Cardiac fibroblast (primary cell): ENCODE measurements around the gene TIMM9.
A peak's percentile ranks its signal among the peaks of the same experiment; 100 is the strongest.
"Not testable (repeated sequence)": the region's sequence is repeated elsewhere in the genome, so short reads cannot be mapped to it uniquely, and the experiment has no call there.

Experiments
- DNase-seq, 2 donors: peaks; one replicate each; pipeline versions ENCODE4 v3.0.0 to v3.0.0-alpha.2; 2010; ENCODE audit warnings: low read depth in 2 of 2
- H3K4me3 ChIP-seq, 2 donors: replicated peaks in 1 of 2; 1 replicate in 1 of 2; 2 replicates in 1 of 2; pipeline ENCODE4 v1.5.1; 2011; ENCODE audit warnings: low read depth in 2 of 2, low read length in 2 of 2, mild to moderate bottlenecking in 2 of 2, moderate library complexity in 1 of 2
- TF ChIP-seq, protein P1 (sequence below): IDR thresholded peaks from one replicate; pipeline ENCODE4 v1.5.1; 2011; ENCODE audit warnings: low read depth, mild to moderate bottlenecking, low read length, inconsistent platforms

The TIMM9 gene

DNA sequence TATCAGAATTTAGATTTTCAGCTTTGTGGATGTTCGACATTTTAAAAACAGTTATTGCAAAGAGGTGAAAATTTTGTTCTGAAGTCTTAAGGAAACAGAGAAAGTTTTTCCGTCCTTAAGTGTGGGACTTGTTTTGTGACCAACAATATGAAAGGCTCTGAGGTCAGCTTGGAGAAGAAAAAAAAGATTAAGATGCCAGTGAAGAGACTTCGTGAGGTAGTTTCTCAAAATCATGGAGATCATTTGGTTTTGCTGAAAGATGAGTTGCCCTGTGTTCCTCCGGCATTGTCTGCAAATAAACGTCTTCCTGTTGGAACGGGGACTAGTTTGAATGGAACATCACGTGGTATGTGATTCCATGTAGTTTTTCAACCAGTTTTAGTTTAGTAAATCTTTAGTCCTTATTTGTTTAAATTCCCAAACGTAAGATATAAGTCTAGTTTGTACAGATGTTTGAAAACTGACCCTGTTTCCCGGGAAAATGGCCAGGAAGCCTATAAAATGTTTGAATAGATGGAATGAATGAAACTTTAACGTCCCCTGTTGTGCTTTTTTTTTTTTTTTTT is 870 bp upstream of the TIMM9 start:
- DNase-seq, result peak; percentile 60 to 71

DNA sequence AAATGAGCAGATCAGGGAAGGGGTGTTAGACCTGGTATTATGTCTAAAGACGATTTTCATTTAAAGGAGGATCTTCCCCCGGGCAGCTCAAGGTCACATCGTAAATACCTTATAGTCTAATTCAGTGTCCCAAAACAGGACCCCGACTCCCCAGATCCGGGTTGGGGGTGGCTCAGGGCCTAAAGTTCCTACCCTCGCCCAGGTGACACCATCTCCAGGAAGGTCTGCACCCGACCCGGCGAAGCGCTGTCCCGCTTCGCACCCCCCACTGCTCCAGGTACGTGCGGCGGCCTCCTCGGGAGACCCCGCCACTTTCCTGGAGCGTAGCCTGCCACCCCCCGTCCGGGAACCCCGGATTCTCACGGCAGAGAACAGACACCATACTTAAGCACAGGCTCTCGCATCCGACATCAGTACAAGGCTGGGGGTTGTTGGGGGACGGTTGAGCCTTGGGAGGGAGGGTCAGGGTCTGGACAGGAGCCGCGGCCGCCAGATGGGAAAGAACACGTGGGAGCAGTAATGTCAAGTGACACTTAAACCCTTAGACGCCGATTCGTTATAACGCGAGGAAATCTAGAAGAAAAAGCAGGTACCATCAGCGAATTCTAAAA is 556 bp downstream of the TIMM9 start:
- H3K4me3 ChIP-seq, result peak overlapping the region; percentile 70 to 86

More for the DNA sequence above, 870 bp upstream of the TIMM9 start:
- H3K4me3 ChIP-seq, result peak overlapping the region; percentile 70 to 86
- TF ChIP-seq, protein P1, sequence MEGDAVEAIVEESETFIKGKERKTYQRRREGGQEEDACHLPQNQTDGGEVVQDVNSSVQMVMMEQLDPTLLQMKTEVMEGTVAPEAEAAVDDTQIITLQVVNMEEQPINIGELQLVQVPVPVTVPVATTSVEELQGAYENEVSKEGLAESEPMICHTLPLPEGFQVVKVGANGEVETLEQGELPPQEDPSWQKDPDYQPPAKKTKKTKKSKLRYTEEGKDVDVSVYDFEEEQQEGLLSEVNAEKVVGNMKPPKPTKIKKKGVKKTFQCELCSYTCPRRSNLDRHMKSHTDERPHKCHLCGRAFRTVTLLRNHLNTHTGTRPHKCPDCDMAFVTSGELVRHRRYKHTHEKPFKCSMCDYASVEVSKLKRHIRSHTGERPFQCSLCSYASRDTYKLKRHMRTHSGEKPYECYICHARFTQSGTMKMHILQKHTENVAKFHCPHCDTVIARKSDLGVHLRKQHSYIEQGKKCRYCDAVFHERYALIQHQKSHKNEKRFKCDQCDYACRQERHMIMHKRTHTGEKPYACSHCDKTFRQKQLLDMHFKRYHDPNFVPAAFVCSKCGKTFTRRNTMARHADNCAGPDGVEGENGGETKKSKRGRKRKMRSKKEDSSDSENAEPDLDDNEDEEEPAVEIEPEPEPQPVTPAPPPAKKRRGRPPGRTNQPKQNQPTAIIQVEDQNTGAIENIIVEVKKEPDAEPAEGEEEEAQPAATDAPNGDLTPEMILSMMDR, result no peak

DNA sequence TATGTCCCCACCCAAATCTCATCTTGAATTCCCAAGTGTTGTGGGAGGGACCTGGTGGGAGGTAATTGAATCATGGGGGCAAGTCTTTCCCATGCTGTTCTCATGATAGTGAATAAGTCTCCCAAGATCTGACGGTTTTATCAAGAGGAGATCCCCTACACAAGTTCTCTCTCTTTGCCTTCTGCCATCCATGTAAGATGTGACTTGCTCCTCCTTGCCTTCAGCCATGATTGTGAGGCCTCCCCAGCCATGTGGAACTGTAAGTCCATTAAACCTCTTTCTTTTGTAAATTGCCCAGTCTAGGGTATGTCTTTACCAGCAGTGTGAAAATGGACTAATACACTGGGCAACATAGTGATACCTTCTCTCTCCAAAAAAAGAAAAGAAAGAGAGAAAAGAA is 10.4 kb downstream of the TIMM9 start:
- not testable (repeated sequence) for DNase-seq, H3K4me3 ChIP-seq

More for the DNA sequence above, 556 bp downstream of the TIMM9 start:
- DNase-seq, result peak; percentile 80
- TF ChIP-seq, protein P1, result no peak

DNA sequence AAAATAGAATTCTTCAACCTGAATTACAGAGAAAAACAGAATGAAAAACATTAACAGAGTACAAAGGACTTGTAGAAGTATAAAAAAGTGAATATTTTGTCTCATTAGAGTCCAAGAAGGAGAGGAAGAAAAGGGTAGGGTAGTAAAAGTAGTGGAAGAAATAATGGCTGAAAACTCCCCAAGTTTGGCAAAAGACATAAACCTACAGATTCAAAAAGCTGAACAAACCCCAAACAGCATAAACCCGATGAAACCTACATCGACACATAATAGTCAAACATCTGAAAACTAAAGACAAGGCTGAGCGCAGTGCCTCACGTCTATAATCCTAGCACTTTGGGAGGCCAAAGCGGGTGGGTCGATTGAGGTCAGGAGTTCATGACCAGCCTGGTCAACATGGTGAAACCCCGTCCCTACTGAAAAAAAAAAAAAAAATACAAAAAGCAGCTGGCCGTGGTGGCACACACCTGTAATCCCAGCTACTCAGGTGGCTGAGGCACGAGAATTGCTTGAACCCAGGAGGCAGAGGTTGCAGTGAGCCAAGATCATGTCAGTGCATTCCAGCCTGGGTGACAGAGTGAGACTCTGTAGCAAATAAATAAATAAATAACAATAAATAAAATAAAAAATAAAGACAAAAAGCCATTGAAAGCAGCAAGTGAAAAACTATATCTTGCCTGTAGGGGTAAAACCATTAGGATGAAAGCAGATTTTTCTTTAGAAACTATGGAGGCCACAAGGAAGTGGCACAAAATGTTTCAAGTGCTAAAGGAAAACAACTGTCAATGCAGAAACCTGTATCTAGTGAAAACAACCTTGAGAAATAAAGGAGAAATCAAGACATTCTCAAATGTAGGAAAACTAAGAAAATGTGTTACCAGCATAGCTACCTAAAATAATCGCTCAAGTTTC is 11.4 kb downstream of the TIMM9 start:
- TF ChIP-seq, protein P1, result no peak
- no peak overlapping the region for H3K4me3 ChIP-seq
- no peak for DNase-seq

DNA sequence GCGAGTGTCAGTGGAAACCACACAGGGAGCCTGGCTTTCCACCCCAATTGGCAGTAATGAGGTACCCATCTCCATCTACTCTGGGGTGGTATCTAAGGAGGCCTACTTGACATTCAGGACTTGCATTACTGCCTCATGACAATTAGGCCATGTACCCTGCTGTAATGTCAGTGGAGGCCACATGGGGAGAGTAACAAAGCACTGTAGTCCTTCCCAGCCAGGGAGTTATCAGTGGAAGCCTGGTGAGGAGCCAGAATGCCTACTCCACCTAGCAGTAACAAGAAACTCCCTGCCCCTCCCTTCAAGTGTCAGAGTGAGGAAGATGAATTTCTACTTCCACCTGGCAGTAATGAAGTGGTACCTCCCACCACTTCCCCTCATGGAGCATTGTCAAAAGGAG is 12.5 kb downstream of the TIMM9 start:
- no peak overlapping the region for H3K4me3 ChIP-seq
- TF ChIP-seq, protein P1, result no peak

DNA sequence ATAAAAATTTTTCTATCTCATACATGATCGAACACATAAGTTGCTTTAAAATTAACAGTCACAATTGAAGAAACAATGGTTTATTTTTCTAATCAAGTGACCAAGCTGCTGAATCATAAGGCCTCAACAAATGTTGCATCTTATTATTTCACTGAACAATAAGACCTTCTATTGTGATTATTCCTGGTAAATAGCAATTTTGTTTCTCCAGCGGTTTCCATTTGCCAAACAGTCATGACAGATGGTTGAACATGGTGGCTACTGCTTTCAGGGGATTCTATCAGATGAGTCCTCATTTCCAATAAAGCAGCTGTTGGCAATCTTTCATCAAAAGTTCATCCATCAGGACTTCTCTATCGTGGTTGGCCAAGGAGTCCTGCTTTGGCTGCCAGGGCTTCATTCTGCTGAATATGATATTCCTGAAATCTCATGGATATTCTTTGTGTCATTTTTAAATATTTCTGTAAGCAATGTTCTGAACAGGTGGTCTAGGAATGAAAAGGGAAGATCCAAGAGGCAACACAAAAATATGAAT is 18.6 kb downstream of the TIMM9 start:
- H3K4me3 ChIP-seq, result no peak overlapping the region
- TF ChIP-seq, protein P1, result no peak
- no peak for DNase-seq

More for the DNA sequence above, 12.5 kb downstream of the TIMM9 start:
- DNase-seq, result peak in 1 of 2 donors; percentile 9

DNA sequence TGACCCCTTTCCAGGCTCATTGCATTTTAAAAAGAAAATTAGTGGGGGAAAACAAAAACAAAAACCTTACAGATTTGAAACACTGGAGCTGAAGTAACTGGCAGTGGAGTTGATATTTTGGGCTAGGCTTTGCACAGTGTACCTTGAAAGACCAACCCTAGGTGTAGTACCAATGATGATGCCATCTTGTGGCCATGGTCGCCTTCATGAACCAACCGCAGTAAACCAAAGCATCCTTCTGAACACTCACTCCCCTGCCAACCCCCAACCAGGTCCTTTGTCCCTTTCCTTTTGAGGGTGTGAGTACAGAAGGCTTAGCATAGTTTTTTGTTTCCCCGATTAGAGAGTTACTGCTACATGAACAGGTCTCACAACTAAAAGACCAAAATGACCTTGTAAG is 25.7 kb downstream of the TIMM9 start:
- TF ChIP-seq, protein P1, result no peak
- H3K4me3 ChIP-seq, result no peak overlapping the region
- DNase-seq, result no peak
